Cortex of kidney (tissue), 1 donor: ENCODE results near the gene CCDC157.
"Not testable (repeated sequence)": the region's sequence is repeated elsewhere in the genome, so short reads cannot be mapped to it uniquely, and the experiment has no call there.

Experiments
- DNase-seq: peaks from one replicate; lab custom pipeline; 2025; lab: John Stamatoyannopoulos, UW

Gene CCDC157

DNA sequence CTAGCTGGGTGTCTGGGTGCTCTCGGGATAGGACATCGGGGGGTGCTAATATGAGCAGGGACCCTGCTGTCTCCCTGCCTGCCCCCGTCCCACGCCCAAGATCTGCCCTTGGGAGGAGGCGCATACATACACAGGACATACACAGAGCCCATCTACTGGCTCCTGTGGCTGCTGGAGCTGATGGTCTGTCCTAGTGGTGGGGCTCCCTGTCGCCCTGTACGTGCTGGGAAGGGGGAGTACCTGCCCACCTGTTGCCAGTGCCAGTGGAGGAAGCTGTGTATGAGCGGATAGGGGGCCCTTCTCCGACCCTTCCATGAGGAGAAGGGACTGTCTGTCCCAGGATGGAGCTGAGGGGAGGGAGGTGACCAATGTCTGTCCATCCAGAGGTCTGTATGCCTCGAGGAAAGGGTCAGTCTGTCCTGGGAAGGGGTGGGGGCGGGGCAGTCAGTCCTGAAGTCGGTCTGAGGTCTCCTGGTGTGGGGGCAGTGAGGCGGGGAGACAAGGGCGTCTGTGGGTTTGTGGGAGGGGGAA lies 31.0 kb upstream of the CCDC157 start:
- DNase-seq = no peak

DNA sequence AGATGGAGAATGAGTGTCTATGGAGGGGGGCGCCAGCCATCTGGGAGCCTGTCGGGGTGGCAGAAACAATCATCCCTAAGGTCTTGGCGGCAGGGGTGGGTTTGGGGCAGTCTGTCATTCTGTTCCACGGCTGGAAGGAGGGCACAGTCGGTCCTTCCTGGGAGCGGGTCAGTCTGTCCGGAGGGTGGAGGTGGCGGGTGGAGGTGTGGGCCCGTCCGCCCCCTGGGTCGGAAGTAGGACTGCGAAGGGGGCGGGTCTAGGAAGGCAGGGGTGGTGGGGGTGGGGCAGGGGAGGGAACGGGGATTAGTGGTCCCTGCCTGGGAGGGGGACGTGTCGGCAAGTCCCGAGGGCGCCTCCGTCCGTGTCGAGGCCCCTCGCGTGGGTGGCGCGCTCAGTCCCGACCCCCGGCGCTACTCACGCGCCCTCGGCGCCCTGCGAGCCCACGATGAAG lies 30.5 kb upstream of the CCDC157 start:
- DNase-seq = no peak

DNA sequence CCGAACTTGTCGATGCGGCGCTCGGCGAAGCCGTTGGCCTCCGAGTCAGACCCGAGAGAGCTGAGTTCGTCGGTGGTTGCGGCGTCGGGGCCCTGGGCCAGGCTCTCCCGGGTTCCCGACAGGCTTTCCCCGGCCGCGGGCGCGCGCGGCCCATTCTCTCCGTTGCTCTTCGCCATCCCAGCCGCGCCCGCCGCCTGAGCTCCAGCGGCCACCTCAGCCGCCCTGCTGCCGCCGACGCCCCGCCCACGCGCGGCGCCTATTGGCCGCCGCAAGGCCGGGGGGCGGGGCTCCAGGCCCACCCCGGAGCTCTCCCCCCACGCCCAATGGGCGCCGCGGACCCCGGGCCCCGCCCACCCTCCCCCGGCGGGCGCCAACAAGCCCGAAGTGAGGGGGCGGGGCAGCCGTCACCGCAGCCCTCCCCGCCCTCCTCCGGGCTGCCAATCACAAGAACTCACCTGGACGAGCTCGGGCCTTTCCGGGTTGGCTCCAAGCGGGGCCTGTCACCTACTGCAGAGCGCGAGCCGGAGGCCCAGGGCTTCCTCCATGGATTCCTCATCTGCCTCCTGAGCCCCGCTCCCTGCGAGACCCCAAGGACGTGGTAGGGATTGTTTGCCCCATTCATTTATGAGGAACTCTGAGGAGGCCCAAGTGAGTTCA lies 30.0 kb upstream of the CCDC157 start, which contains the start of gene TBC1D10A:
Gene TBC1D10A (minus strand): TSS at position 236 of the 657 bp plus-strand sequence. CDS start 60 bp downstream, at position 176.
- DNase-seq = no peak

DNA sequence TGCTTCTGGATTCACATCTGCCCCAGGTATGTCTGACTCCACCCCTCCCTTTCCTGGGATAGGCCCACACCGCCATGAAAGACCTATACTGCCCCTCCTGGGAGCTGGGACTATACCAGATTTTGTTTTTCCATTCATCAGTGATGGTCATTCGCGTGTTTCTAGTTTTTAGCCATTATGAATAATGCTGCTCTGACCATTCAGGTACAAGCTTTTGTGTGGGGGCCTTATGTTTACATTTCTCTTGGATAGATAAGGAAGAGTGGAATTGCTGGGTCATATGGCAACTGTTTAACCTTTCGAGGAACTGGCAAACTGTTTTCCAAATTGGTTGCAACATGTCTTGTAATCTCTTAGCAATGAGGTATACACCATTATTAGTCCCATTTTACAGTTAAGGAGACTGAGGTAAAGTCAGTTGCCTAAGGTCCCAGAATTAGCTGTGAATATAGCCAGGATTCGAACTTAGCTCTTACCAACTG lies 28.9 kb upstream of the CCDC157 start:
- no peak for DNase-seq

DNA sequence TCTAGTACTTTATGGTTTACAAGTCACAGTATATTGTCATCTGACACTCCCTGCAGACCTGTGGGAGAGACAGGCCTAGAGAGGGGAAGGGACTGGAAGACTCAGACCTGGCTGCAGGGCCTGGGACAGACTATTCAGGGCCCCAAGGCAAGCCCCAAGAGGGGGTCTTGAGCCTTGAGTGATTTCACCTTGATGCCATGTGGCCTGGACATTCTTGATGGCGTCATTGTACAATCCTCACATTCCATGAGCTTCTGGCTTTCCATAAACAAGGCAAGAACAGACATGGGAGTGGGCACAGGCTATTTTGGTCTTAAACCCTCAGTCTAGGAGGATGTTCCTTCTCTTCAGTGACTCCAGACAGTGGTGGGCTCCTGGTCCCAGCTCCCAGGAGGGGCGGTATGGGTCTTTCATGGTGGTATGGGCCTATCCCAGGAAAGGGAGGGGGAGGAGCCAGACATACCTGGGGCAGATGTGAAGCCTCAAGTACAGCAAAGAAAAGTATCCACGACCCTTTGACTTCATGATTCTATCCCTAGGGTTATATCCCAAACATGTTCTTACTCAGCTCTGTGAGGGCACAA lies 28.2 kb upstream of the CCDC157 start:
- no peak for DNase-seq

DNA sequence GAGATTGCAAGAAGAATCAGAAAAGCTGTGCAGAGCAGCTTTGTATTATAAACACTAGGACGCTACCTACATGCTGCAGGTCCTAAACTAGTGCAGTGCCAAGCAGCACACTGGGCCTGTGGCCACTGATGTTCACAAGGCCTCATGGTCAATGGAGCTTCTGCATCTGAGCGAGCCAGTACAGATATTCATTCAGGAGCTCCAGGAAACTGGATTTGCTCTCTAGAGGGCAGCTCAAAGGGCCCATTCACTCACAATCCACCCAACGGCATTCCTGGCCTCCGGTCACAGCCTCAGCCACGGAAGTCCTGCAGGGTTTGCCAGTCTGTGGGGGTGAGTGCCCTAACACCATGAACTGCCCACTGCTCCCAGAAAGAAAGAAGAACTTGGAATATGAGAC lies 24.3 kb upstream of the CCDC157 start:
- DNase-seq = no peak

DNA sequence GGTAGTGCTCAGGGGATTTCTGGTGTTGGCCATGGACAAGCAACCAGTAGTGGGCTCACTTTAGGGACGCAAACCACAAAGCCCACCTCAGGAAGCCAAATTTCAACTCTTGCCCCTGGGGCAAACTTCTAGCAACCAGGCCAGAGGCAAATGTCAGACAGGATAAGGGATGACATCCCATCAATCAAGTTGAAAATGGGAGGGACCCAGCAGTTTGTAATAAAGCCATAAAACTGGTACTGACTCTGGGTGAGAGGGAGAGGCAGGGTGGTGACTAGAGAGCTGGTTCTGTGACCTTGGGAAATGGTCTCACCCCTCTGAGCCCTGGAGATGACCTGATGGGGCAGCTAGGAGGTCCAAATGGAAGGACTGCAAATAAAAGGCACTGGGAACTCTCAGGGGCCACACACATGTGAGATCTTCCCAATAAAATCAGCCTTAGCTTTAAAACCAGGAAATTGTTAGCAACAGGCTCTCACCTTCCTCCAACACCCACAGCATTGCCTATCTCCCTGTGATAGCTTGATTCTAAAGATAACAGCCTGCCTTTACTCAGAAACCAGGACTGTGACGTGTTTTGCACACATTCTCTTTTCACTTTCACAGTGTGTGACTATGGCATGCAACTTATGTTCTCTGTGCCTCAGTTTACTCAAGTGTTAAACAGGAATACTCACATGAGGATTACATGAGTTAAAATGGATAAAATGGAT lies 23.7 kb upstream of the CCDC157 start:
- DNase-seq = no peak

DNA sequence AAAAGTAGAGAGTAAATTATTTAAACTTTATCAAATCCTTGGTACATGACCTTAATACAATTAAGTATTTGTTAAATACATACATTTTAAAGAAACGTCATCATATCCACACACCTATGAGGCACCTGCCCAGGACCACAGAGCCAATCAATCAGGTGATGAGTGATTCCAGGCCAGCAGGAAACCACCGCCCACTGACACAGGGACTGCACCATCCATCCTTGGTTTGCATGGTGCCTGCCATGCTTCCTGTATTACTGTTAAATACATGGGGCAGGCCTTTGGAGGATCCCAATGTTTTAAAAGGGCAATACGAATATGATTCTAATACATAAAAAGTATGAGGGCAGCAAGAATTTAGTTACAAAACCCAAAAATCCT lies 23.1 kb upstream of the CCDC157 start:
- DNase-seq = no peak

DNA sequence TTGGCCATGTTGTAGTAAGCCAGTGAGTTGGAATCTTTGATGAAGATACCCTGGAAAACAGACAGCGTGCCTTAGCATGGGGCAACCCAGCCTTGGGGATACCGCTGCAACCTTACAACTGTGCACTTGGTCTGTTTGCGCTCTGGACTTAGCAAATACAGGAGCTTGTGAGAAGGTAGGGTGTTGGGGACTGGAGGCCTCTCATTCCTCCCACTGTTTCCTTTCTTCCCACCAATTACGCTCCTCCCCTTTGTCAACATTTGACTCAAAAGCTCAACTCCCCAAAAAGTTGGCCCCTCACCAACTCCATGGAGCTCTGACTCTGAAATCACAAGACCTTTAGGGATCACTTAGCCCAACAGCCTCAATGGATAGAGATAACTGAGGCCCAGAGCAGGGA lies 22.2 kb upstream of the CCDC157 start:
- DNase-seq = no peak

DNA sequence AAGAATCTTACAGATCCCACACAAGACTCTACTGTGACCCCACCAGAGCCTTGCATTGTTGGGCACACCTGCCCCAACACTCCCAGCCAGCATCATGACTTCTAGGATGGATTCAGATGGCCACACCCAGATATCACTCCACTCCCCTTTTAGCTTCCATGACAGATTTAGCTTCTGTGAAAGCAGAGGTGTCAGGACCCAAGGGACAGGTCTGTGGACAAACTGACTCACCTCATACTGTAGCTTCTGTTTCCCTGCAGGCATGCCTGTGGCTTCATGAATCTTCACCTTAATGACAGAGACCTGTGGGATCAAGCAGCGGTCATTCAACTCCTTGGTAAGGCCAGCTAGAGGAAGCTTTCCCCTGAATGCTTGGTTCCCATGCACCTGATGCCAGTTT lies 21.6 kb upstream of the CCDC157 start:
- DNase-seq = no peak

DNA sequence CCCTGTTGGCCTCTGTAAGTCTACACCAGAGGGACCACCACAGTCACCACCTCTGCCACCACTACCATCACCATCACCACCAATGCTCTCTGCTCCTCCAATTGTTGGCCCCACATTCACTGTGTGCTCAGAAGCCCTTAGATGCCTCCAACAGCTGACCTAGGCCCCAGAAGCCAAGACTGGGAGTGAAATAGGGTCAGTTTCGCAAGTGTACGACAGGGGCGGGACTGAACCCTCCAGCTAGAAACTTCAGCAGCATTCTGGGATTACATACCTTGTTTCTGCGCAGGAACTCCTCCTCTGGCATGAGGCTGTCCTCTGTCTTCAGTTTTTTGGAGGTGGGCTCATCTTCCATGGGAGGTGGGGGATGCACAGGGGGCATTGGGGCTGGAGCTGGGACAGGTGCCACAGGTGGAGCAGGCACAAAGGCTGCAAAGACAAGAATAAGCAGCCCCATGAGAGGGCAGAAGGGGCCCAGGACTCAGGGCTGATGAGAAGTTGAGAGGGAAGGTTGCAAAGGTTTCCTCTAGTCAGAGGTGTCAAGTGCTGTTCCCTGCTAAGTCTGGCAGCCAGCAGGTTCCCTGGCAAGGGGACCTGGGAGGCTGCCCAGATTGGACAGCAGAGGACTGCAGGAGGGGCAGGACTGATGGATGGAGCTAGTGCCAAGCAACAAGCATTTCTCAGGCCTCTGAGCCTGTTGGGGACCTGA lies 19.9 kb upstream of the CCDC157 start:
- no peak for DNase-seq

DNA sequence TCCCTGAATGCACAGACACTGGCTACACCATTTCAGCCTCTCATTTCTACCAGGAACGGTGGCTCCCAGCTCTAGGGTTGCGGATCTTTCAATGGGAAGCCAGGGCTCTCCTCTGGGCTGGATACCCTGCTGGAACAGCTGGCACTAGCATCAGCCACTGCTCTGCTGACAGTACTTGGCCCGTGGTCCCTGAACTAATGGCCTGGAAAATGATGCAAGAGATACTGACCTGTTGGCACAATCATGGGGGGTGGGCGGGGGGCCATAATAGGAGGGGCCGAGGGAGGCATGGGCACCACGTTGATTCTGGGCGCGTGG lies 19.4 kb upstream of the CCDC157 start:
- no peak for DNase-seq

DNA sequence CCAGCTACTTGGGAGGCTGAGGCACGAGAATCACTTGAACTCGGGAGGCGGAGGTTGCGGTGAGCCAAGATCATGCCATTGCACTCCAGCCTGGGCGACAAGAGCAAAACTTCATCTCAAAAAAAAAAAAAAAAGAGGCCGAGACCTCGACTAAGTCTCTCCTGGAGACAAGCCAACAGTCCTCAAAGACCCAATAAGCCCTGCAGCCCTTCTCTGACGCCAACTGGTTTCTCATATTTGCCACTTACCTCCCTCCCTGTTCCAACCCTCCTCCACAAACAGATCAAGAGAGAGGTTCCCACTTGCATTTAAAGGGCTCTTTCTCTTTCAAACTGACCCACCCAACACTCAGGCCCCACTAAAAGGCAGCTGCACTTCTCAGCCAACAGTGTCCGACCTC lies 18.5 kb upstream of the CCDC157 start:
- not testable (repeated sequence) for DNase-seq

DNA sequence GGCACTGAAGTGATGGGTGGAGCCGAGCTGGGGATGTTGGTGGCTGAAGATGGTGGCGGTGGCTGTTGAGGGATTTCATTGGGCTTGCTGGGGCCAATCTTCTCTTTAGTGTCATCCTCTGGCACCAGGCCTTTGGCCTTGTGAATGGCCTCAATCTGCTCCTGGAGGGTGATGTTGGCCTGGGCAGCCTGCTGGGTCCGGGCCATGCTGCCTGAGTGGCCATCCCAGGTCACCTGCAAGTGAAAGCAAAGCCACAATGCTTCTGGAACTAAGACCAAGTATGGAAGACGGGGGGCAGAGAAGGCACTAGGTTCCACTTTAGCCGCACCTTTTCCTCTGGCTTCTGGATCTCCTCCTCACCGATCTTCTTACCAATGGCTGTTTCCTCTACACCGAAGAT lies 18.0 kb upstream of the CCDC157 start:
- no peak for DNase-seq

DNA sequence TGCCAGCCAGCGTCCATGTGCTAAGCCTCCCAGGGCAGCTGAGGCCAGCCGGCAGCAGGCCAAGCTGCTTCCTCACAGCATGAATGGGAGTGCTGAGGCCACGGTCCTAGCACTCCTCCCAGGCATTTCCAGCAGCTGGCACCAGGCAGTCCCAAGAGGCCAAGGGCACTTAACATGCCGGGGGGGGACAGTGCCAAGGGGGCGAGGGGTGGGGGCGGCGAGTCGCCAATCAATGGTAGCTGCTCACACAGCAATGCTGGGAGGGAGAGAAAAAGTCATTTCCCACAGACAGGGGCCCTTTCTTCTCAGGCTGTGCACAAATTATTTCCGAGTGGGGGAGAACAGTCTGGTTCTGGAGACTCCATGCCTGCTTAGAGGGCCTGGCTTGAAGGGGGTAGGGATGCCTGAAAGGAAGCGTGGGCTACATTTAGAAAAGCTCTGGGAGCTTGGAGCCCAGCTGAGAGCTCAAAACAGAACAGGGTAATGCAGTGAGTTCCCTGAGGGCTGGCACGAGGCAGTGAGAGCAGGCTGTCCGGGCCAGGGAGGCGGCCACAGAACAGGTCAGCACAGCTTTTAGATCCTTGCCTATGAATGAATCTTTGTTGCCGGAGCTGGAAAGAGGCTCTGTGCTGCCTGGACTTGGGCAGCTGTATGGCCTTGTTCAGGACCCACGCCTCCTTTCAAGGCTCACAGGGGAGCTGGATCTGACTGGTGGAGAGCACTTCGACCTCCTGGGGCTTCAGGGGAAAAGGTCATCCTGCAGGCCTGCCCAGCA lies 15.7 kb upstream of the CCDC157 start:
- DNase-seq = no peak

DNA sequence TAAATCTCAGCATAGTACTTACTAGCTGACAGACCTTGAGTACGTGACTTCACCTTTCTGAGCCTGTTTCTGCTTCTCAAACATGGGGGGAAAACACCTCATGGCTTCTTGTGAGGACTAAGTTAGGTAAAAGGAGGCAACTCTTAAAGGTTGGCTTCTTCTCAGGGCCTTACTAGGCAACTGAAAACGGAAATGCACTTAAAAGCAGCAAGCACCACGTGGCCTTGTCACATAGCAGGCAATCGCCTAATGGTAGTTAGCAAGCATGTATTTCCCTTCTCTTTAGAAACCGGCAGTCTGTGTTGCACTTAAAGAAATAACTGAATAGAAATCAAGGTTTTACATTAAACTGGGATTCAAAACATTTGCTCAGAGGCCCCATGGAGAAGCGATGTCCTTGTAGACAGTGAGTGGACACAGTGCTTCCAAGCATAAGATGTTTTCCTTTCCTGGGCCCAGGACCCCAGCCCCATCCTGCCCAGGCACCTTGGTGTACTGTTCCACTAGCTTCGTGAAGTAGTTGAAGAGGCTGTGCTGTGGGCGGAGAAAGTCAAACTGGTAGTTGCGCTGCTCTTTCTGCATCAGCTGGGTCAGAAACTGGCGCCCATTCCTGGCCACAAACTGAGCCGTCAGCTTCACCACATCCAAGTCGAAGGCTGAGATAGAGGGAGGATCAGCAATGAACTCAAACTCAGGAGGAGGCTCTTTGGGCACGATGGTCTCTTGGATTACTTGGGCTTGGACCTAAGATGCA lies 12.2 kb upstream of the CCDC157 start:
- DNase-seq = no peak

DNA sequence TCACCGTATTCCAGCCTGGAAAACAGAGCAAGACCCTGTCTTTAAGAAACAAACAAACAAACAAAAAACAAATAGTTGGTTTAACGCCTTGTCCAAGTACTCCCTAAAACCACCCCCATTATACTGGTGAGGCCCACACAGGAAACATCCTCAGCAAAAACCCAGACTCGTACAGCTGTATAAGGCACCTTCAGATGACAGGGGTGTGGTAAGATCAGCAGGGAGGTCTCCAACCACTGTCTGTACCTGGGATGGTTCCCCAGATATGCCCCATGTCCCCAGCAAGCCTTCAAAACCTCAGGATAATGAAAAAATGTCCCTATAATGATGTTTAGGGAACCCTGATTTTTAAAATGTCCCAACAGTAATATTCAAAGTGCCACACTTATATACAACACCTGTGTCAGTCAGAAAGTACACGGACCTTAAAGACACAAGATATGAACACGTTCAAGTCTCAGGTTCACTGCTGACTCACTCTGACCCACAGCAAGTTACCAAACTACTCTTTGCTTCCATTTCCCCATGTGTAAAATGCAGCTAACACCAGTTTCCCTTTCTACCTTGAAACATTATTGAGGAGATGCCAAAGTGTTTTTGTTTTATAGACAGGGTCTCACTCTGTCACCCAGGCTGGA lies 9.4 kb upstream of the CCDC157 start:
- no peak for DNase-seq

DNA sequence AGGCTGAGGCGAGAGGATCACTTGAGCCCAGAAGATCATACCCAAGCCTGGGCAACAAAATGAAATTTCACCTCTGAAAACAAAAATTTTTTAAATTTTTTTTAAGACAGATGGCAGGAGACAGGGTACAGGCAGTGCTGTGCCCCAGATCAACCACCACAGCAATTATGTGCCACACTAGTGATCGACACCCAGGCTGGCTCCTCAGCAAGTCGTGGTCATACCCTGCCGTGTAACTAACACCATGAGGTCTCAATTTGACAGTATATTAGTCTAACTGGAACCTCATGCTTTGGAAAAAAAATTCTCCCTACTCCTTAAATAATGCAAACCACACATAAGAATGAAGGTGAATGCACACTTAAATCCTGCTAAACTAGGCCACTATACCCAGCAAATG lies 8.4 kb upstream of the CCDC157 start:
- DNase-seq = no peak

DNA sequence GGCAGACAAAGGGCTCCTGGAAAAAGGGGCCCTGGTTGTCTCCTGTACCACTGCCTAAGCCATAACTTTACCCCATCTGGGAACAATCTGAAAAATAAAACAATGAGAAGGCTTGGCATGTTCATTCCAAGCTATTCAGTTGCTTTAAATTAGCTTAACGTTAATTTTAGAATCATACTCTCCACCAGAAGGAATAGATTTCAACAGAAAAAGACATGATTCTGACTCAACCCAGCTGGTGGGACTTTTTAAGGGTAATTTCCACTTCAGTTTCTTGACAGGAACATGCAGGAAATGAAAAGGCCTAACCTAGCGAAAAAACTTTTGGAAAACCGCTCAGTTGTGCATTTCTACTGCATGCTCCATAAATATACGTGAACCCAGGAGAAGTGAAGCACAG lies 8.0 kb upstream of the CCDC157 start:
- DNase-seq = no peak

DNA sequence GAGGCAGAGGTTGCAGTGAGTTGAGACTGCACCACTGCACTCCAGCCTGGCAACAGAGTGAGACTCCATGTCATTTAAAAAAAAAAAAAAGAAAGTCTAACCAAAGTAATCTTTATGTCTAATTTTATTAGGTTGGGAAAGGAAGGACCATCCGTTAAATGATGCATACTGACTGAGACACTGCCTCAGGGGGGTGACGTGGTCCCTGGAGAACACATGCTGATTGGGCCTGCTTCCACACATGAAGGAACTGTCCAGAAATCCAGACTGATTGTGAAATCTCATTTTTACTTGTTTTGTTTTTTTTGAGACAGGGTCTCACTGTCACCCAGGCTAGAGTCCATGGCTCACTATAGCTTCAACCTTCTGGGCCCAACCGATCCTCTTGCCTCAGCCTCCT lies 5.6 kb upstream of the CCDC157 start:
- DNase-seq = no peak

DNA sequence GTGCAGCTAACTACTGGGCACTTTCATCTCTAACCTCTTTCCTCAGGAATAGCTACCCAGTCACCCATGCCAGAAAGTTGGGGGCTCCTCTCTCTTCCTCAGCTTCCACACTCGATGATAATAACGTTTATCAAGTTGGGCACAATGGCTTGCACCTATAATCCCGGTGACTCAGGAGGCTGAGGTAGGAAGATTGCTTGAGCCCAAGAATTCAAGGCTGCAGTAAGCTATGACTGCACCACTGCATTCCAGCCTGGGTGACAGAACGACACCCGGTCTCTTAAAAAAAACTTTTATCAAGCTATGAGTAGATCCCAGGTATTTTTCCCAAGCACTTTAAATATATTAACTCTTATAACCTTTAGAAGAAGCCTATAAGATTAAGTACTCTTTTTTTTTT lies 2.2 kb upstream of the CCDC157 start:
- no peak for DNase-seq
